HCT116 (cell line): ENCODE results near the gene FOXP1. TPM values are rescaled to one million over a fixed set of nuclear protein-coding genes. Genes with fewer than 3 reads are reported as not detected.

Source experiments
- ATAC-seq: fragments of 200-7000 bp; cut with Tn5 transposase; 2 replicates; pipeline ENCODE4 v1.9.1; 2020; ENCODE audit warnings: mild to moderate bottlenecking, moderate library complexity
- BruUV-seq: library from RNA; stranded (reverse); fragments of 400-500 nt; replicated peaks from 2 replicates; lab custom pipeline; 2021; lab: Mats Ljungman, UMichigan
- CTCF ChIA-PET: fragments of 300-600 bp; sonication (Branson Sonifier 250); formaldehyde crosslinking; loops from one replicate; lab custom pipeline; 2021; ENCODE audit warnings: antibody characterized with exemption; lab: Charles Lee
- POLR2A ChIA-PET: fragments of 300-600, 350-600 bp; sonication (Branson Sonifier 250); formaldehyde crosslinking; loops from one replicate; lab custom pipeline; 2021; ENCODE audit warnings: antibody characterized with exemption; lab: Charles Lee
- RAD21 ChIA-PET, 2 experiments: fragments of 300-600 bp; sonication (Branson Sonifier 250); formaldehyde crosslinking; loops; one replicate each; lab custom pipeline; 2023; ENCODE audit warnings: low total read pairs in 2 of 2; ENCODE audit not compliant: uncharacterized antibody in 2 of 2, unreplicated experiment in 2 of 2, low non-redundant PET in 1 of 2; lab: Charles Lee
- DNase-seq: peaks from one replicate; pipeline ENCODE4 v3.0.0-alpha.2; 2010; ENCODE audit warnings: low read depth, low spot score
- H2AFZ ChIP-seq: fragments of 200-600 bp; shearing (Covaris generic), sonication (generic); 2 replicates; pipeline ENCODE4 v1.6.1; 2017; ENCODE audit warnings: low read depth, mixed run types, mixed read lengths, antibody characterized with exemption, low read length; ENCODE audit not compliant: poor library complexity, severe bottlenecking
- H3K27ac ChIP-seq: 2 replicates; pipeline ENCODE4 v1.5.1; 2012; ENCODE audit warnings: low read depth, low read length
- H3K27me3 ChIP-seq: fragments of 200-600 bp; sonication (generic); 2 replicates; pipeline ENCODE4 v1.6.1; 2016; ENCODE audit warnings: mixed run types, low read length, mixed read lengths; ENCODE audit not compliant: insufficient read depth
- H3K36me3 ChIP-seq, 2 experiments: fragments of 200-500 bp in 1 of 2; fragments of 200-600 bp in 1 of 2; sonication (Bioruptor generic) in 1 of 2; sonication (generic) in 1 of 2; 2 replicates each; pipeline versions ENCODE4 v1.5.1 to v1.6.1; 2014 to 2016; ENCODE audit warnings: low read length in 2 of 2, inconsistent platforms in 1 of 2, mixed read lengths in 1 of 2, mixed run types in 1 of 2; ENCODE audit not compliant: insufficient read depth in 2 of 2, control insufficient read depth in 1 of 2
- H3K4me1 ChIP-seq, 2 experiments: fragments of 200-600 bp in 1 of 2; sonication (generic) in 1 of 2; 2 replicates each; pipeline versions ENCODE4 v1.5.1 to v1.6.1; 2012 to 2017; ENCODE audit warnings: low read length in 2 of 2, inconsistent platforms in 1 of 2, mild to moderate bottlenecking in 1 of 2, mixed read lengths in 1 of 2, mixed run types in 1 of 2, moderate library complexity in 1 of 2; ENCODE audit not compliant: insufficient read depth in 2 of 2, control insufficient read depth in 1 of 2
- H3K4me2 ChIP-seq: fragments of 200-600 bp; sonication (generic); 2 replicates; pipeline ENCODE4 v1.6.1; 2017; ENCODE audit warnings: mixed run types, low read length, mixed read lengths
- H3K4me3 ChIP-seq, 2 experiments: fragments of 200-600 bp in 1 of 2; sonication (generic) in 1 of 2; replicated peaks in 1 of 2; 2 replicates each; pipeline ENCODE4 v1.5.1; 2011 to 2016; ENCODE audit warnings: low read length in 2 of 2, control low read depth in 1 of 2, low read depth in 1 of 2, mild to moderate bottlenecking in 1 of 2, mixed read lengths in 1 of 2, mixed run types in 1 of 2
- H3K79me2 ChIP-seq: fragments of 200-600 bp; sonication (generic); 2 replicates; pipeline ENCODE4 v1.6.1; 2017; ENCODE audit warnings: mild to moderate bottlenecking, mixed run types, low read length, moderate library complexity, mixed read lengths; ENCODE audit not compliant: insufficient read depth
- H3K9ac ChIP-seq: fragments of 200-600 bp; sonication (generic); 2 replicates; pipeline ENCODE4 v1.6.1; 2016; ENCODE audit warnings: low read length, mixed read lengths
- H3K9me2 ChIP-seq: fragments of 200-600 bp; sonication (generic), shearing (Covaris generic); 2 replicates; pipeline ENCODE4 v1.6.1; 2017; ENCODE audit warnings: mixed run types, mild to moderate bottlenecking, moderate library complexity; ENCODE audit not compliant: insufficient read depth
- H3K9me3 ChIP-seq, 2 experiments: fragments of 200-500 bp in 1 of 2; fragments of 200-600 bp in 1 of 2; sonication (Bioruptor generic) in 1 of 2; sonication (generic) in 1 of 2; 2 replicates each; pipeline ENCODE4 v1.6.1; 2014 to 2017; ENCODE audit warnings: low read length in 2 of 2, mixed read lengths in 2 of 2, inconsistent platforms in 1 of 2, low read depth in 1 of 2, mild to moderate bottlenecking in 1 of 2, mixed run types in 1 of 2, moderate library complexity in 1 of 2; ENCODE audit not compliant: control insufficient read depth in 1 of 2, insufficient read depth in 1 of 2
- H4K20me1 ChIP-seq: fragments of 200-600 bp; sonication (generic), shearing (Covaris generic); 2 replicates; pipeline ENCODE4 v1.6.1; 2017; ENCODE audit warnings: mixed run types, mild to moderate bottlenecking, moderate library complexity; ENCODE audit not compliant: insufficient read depth
- CBX3 ChIP-seq: IDR thresholded peaks from 2 replicates; pipeline ENCODE4 v1.6.1; 2012; ENCODE audit warnings: low read depth
- CEBPB ChIP-seq: IDR thresholded peaks from 2 replicates; pipeline ENCODE4 v1.6.1; 2012; ENCODE audit warnings: low read depth
- CTCF ChIP-seq, 3 experiments: fragments of 200-600 bp in 1 of 3; sonication (generic) in 1 of 3; IDR thresholded peaks in 2 of 3; conservative IDR thresholded peaks in 1 of 3; 2 replicates each; pipeline ENCODE4 v1.5.1; 2012 to 2017; ENCODE audit warnings: low read depth in 2 of 3, low read length in 2 of 3, antibody characterized with exemption in 1 of 3, borderline replicate concordance in 1 of 3, control low read depth in 1 of 3, mild to moderate bottlenecking in 1 of 3, mixed read lengths in 1 of 3, mixed run types in 1 of 3, moderate library complexity in 1 of 3; ENCODE audit not compliant: insufficient read depth in 1 of 3
- EZH2phosphoT487 ChIP-seq: fragments of 200-600 bp; IDR thresholded peaks from 2 replicates; pipeline ENCODE4 v1.6.1; 2018; ENCODE audit warnings: antibody characterized with exemption, borderline replicate concordance
- FOSL1 ChIP-seq: IDR thresholded peaks from 2 replicates; pipeline ENCODE4 v1.6.1; 2012; ENCODE audit warnings: low read depth
- JUND ChIP-seq: IDR thresholded peaks from 2 replicates; pipeline ENCODE4 v1.6.1; 2012
- POLR2A ChIP-seq: IDR thresholded peaks from 2 replicates; pipeline ENCODE4 v1.7.0; 2011; ENCODE audit warnings: borderline replicate concordance; ENCODE audit not compliant: insufficient read depth, insufficient read length; ENCODE audit errors: extremely low read depth
- RAD21 ChIP-seq: IDR thresholded peaks from 2 replicates; pipeline ENCODE4 v1.6.1; 2012; ENCODE audit warnings: low read depth, mild to moderate bottlenecking
- REST ChIP-seq: IDR thresholded peaks from 2 replicates; pipeline ENCODE4 v1.6.1; 2012; ENCODE audit warnings: low read depth
- SP1 ChIP-seq: IDR thresholded peaks from 2 replicates; pipeline ENCODE4 v1.6.1; 2012; ENCODE audit warnings: low read depth
- SRF ChIP-seq: IDR thresholded peaks from 2 replicates; pipeline ENCODE4 v1.6.1; 2012; ENCODE audit warnings: low read depth
- YY1 ChIP-seq: IDR thresholded peaks from 2 replicates; pipeline ENCODE4 v1.6.1; 2011; ENCODE audit warnings: low read length, low read depth, moderate library complexity, mild to moderate bottlenecking; ENCODE audit not compliant: insufficient replicate concordance; ENCODE audit errors: extremely low read depth
- ZFX ChIP-seq: fragments of 450-650 bp; IDR thresholded peaks from 2 replicates; pipeline ENCODE4 v1.6.1; 2017
- intact Hi-C: fragments of 100-400 bp; cut with micrococcal nuclease; formaldehyde crosslinking; loops from 2 replicates; pipeline ENCODE4 v1.10.0; 2022
- total RNA-seq: library from RNA; stranded (reverse); gene quantifications from one replicate; pipeline ENCODE4 v1.2.1, GENCODE V29; 2021; ENCODE audit not compliant: unreplicated experiment

The FOXP1 gene
- total RNA-seq, 1 experiment from 2014 or later = 11.4 TPM

DNA sequence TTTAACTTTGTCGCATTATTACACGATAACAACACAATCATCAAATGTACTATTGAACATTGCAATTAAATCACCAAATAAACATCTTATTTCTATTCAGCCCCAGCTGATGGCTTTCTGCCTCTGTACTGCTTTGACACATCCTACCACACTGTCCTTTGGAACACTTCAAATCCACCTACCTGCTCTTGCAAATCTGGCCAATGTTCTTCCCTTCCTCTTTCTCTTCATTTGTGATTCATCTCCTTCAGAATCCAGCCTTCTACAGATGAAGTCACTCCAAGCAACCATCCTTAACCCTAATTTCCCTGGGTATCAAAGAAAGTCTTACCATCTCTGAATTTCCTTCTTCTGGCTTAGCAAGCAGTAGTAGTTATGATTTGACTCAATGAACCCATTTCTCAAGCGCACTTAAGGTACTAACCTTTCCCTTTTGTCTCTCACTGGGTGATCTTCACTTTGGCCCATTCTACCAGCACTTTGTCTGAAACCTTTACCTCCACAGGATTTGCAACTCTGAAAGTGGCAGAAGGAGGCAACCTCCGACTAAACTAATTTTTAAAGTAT lies 502.9 kb downstream of the FOXP1 start:
- no peak overlapping the region for H3K4me2 ChIP-seq
- ChIA-PET RAD21 (no interaction called here), POLR2A (no interaction called here), CTCF (no interaction called here)
- BruUV-seq = no TSS peak
- H3K79me2 ChIP-seq = no peaks in the 10 kb centered on the region
- H3K27ac ChIP-seq = no peak overlapping the region
- H3K9ac ChIP-seq = no peak overlapping the region
- no peaks in the 10 kb centered on the region for H3K9me3 ChIP-seq
- H3K27me3 ChIP-seq = no peaks in the 10 kb centered on the region
- ATAC-seq (no peak), DNase-seq (no peak)
- no peaks in the 10 kb centered on the region for H3K9me2 ChIP-seq
- H3K36me3 ChIP-seq = no peaks in the 10 kb centered on the region
- H3K4me1 ChIP-seq = no peaks in the 10 kb centered on the region
- no peak overlapping the region for H3K4me3 ChIP-seq
- no peak for TF ChIP-seq POLR2A
- no peak for TF ChIP-seq CBX3
- TF ChIP-seq CEBPB = no peak
- no peak for TF ChIP-seq RAD21
- no peak for TF ChIP-seq ZFX
- TF ChIP-seq SP1 = no peak
- intact Hi-C loops = no loop called here
- H4K20me1 ChIP-seq = no peaks in the 10 kb centered on the region
- no peak overlapping the region for H2AFZ ChIP-seq

- no peak for DNase-seq
- H3K36me3 ChIP-seq = no peaks in the 10 kb centered on the region
- ChIA-PET RAD21 (no interaction called here), POLR2A (no interaction called here), CTCF (no interaction called here)
- H2AFZ ChIP-seq = no peak overlapping the region
- no peak overlapping the region for H3K27ac ChIP-seq
- BruUV-seq = no TSS peak
- H4K20me1 ChIP-seq = no peaks in the 10 kb centered on the region
- H3K9me3 ChIP-seq = no peaks in the 10 kb centered on the region
- H3K4me3 ChIP-seq = no peak overlapping the region
- no peaks in the 10 kb centered on the region for H3K4me1 ChIP-seq
- H3K9me2 ChIP-seq = no peaks in the 10 kb centered on the region
- no peak overlapping the region for H3K9ac ChIP-seq
- no peak overlapping the region for H3K4me2 ChIP-seq
- intact Hi-C loops = loop anchor here (10.0 kb wide), 1 partner anchor 506 kb away; the partner anchor contains the start of gene FOXP1
- no peaks in the 10 kb centered on the region for H3K79me2 ChIP-seq
- ATAC-seq = no peak
- no peaks in the 10 kb centered on the region for H3K27me3 ChIP-seq
- TF ChIP-seq REST = no peak
- no peak for TF ChIP-seq SRF
- no peak for TF ChIP-seq JUND
- no peak for TF ChIP-seq EZH2phosphoT487
- TF ChIP-seq FOSL1 = no peak
- TF ChIP-seq CTCF (IDR thresholded peaks at IDR 0.05 in 2 of 3, conservative IDR thresholded peaks at IDR 0.05 in 1 of 3; ENCODE audit: borderline replicate concordance in 1 of 3, insufficient read depth in 1 of 3, low read depth in 2 of 3, low read length in 2 of 3) = no peak
- no peak for TF ChIP-seq YY1
- no peak for TF ChIP-seq RAD21
Observed at GRCh38 chr3:71078723-71079525, 504.6 kb downstream of the FOXP1 start.
